T-cell (primary cell): ENCODE results near the gene TSPAN12. TPM values are rescaled to one million over a fixed set of nuclear protein-coding genes. Genes with fewer than 3 reads are reported as not detected.

Experiments
- ATAC-seq, 4 experiments: fragments of 200-7000 bp in 3 of 4; fragments of 150-1000 bp in 1 of 4; cut with Tn5 transposase; replicated peaks in 1 of 4; 1 replicate in 3 of 4; 2 replicates in 1 of 4; pipeline ENCODE4 v1.10.0; 2021; ENCODE audit warnings: moderate library complexity in 3 of 4, mild to moderate bottlenecking in 2 of 4, moderate number of reproducible peaks in 1 of 4
- CTCF ChIA-PET, 2 donors: fragments of 300-600 bp; sonication (Branson Sonifier 250); formaldehyde crosslinking; loops; one replicate each; lab custom pipeline; 2022; ENCODE audit warnings: antibody characterized with exemption in 2 of 2; lab: Charles Lee
- POLR2A ChIA-PET, 2 donors: fragments of 300-600 bp; sonication (Branson Sonifier 250); formaldehyde crosslinking; loops; one replicate each; lab custom pipeline; 2022; ENCODE audit warnings: antibody characterized with exemption in 2 of 2; lab: Charles Lee
- DNase-seq, 35 experiments: peaks; one replicate each; pipeline versions ENCODE4 v3.0.0 to v3.0.0-alpha.2; 2013 to 2023
- H3K27ac ChIP-seq: one replicate; pipeline ENCODE4 v1.5.1; 2013; ENCODE audit warnings: low read length
- H3K27me3 ChIP-seq, 2 experiments: replicated peaks in 1 of 2; 1 replicate in 1 of 2; 2 replicates in 1 of 2; pipeline versions ENCODE4 v1.6.1 to v1.7.0; 2013; ENCODE audit warnings: low read length in 1 of 2, mixed read lengths in 1 of 2; ENCODE audit not compliant: control insufficient read depth in 2 of 2, insufficient read depth in 2 of 2; ENCODE audit errors: extremely low read depth in 1 of 2
- H3K36me3 ChIP-seq, 2 donors: 1 replicate in 1 of 2; 2 replicates in 1 of 2; pipeline versions ENCODE4 v1.6.1 to v1.7.0; 2013; ENCODE audit warnings: low read length in 1 of 2; ENCODE audit not compliant: control insufficient read depth in 2 of 2, insufficient read depth in 1 of 2; ENCODE audit errors: extremely low read depth in 1 of 2
- H3K4me1 ChIP-seq, 2 experiments: 1 replicate in 1 of 2; 2 replicates in 1 of 2; pipeline versions ENCODE4 v1.6.1 to v1.7.0; 2013; ENCODE audit warnings: low read length in 2 of 2, mixed read lengths in 1 of 2; ENCODE audit not compliant: insufficient read depth in 2 of 2, control insufficient read depth in 1 of 2; ENCODE audit errors: extremely low read depth in 1 of 2
- H3K4me3 ChIP-seq, 2 donors: 1 replicate in 1 of 2; 2 replicates in 1 of 2; pipeline versions ENCODE4 v1.5.1 to v1.7.0; 2013; ENCODE audit warnings: mild to moderate bottlenecking in 2 of 2, low read length in 1 of 2, moderate library complexity in 1 of 2; ENCODE audit not compliant: control insufficient read depth in 1 of 2; ENCODE audit errors: extremely low read depth in 1 of 2
- H3K9me3 ChIP-seq: 2 replicates; pipeline ENCODE4 v1.7.0; 2013
- H3K27ac Mint-ChIP-seq, 2 donors: one replicate each; pipeline ENCODE4 v1.8.0; 2020 to 2021; ENCODE audit warnings: mild to moderate bottlenecking in 2 of 2, mixed read lengths in 2 of 2
- H3K27me3 Mint-ChIP-seq, 2 donors: one replicate each; pipeline ENCODE4 v1.8.0; 2021 to 2022; ENCODE audit warnings: mixed read lengths in 2 of 2
- H3K36me3 Mint-ChIP-seq: one replicate; pipeline ENCODE4 v1.8.0; 2021; ENCODE audit warnings: mixed read lengths
- H3K4me1 Mint-ChIP-seq, 3 donors: one replicate each; pipeline ENCODE4 v1.8.0; 2020 to 2022; ENCODE audit warnings: mixed read lengths in 3 of 3, mild to moderate bottlenecking in 1 of 3
- H3K4me3 Mint-ChIP-seq, 3 donors: one replicate each; pipeline ENCODE4 v1.8.0; 2020 to 2022; ENCODE audit warnings: mild to moderate bottlenecking in 3 of 3, mixed read lengths in 3 of 3, moderate library complexity in 3 of 3
- H3K9me3 Mint-ChIP-seq, 3 donors: one replicate each; pipeline ENCODE4 v1.8.0; 2020 to 2022; ENCODE audit warnings: mixed read lengths in 3 of 3
- WGBS: methylation state at CpG from one replicate; pipeline ENCODE4 v1.1.5; 2013; ENCODE audit warnings: missing lambda C conversion rate; ENCODE audit not compliant: insufficient coverage; 5-methylcytosine and 5-hydroxymethylcytosine counted together
- total RNA-seq, 35 experiments: library from RNA in 6 of 35; stranded (reverse) in 6 of 35; fragments of 120-200 nt in 1 of 35; gene quantifications; one replicate each; pipeline versions ENCODE4 v1.2.1 to v1.2.4 and lab custom pipeline; 2013 to 2026

The TSPAN12 gene
- total RNA-seq, 5 donors from 2014 or later (not counting 1 experiment from before 2014, with no cell fraction given): 0.33 to 0.44 (median 0.41) TPM; not detected in 2

- no peak for ATAC-seq
- no peaks in the 10 kb centered on the region for H3K27me3 ChIP-seq
- H3K36me3 ChIP-seq: no peaks in the 10 kb centered on the region
- H3K4me3 ChIP-seq: no peak overlapping the region
- 71% methylated on average over 1 of the region's 6 CpGs for WGBS
- ChIA-PET POLR2A (no interaction called here), CTCF (no interaction called here)
- no peaks in the 10 kb centered on the region for H3K9me3 ChIP-seq
- no peak for DNase-seq
- H3K27ac ChIP-seq: no peak overlapping the region
- no peaks in the 10 kb centered on the region for H3K4me1 Mint-ChIP-seq
- H3K27me3 Mint-ChIP-seq: peaks cover 10 to 15% of the 10 kb centered on the region in 2 donors
- no peaks in the 10 kb centered on the region for H3K36me3 Mint-ChIP-seq
- no peaks in the 10 kb centered on the region for H3K9me3 Mint-ChIP-seq
- H3K27ac Mint-ChIP-seq: no peak overlapping the region
- no peak overlapping the region for H3K4me3 Mint-ChIP-seq
- H3K4me1 ChIP-seq: no peaks in the 10 kb centered on the region
Measured at GRCh38 chr7:120814253-120814939, 43.5 kb downstream of the TSPAN12 start.

- H3K9me3 ChIP-seq: no peaks in the 10 kb centered on the region
- ATAC-seq: no peak
- DNase-seq: no peak
- Mint-ChIP-seq H3K27ac (no peak overlapping the region), H3K4me3 (no peak overlapping the region), H3K27me3 (peaks cover 10 to 16% of the 10 kb centered on the region in 2 donors), H3K9me3 (no peaks in the 10 kb centered on the region), H3K36me3 (no peaks in the 10 kb centered on the region), H3K4me1 (no peaks in the 10 kb centered on the region)
- no peaks in the 10 kb centered on the region for H3K27me3 ChIP-seq
- H3K36me3 ChIP-seq: no peaks in the 10 kb centered on the region
- no peak overlapping the region for H3K4me3 ChIP-seq
- POLR2A ChIA-PET: no interaction called here
- CTCF ChIA-PET: no interaction called here
- 63% methylated on average over 2 of the region's 4 CpGs for WGBS
- H3K4me1 ChIP-seq: no peaks in the 10 kb centered on the region
- H3K27ac ChIP-seq: no peak overlapping the region
Measured at GRCh38 chr7:120813546-120814252, 44.2 kb downstream of the TSPAN12 start.

- no peak overlapping the region for H3K4me3 Mint-ChIP-seq
- POLR2A ChIA-PET: no interaction called here
- no peak overlapping the region for H3K4me3 ChIP-seq
- H3K9me3 Mint-ChIP-seq: no peaks in the 10 kb centered on the region
- CTCF ChIA-PET: interaction anchor here in 1 of 2 donors (1.5 kb wide), 1 partner anchor 21 kb away, joined by 3 read pairs; no protein-coding TSS in a partner anchor
- H3K27me3 Mint-ChIP-seq: peaks cover 10 to 16% of the 10 kb centered on the region in 2 donors
- H3K27ac ChIP-seq: no peak overlapping the region
- no peaks in the 10 kb centered on the region for H3K27me3 ChIP-seq
- no peaks in the 10 kb centered on the region for H3K4me1 ChIP-seq
- H3K36me3 ChIP-seq: no peaks in the 10 kb centered on the region
- no peak overlapping the region for H3K27ac Mint-ChIP-seq
- no peaks in the 10 kb centered on the region for H3K9me3 ChIP-seq
- no peaks in the 10 kb centered on the region for H3K36me3 Mint-ChIP-seq
- ATAC-seq (no peak), DNase-seq (no peak)
- no peaks in the 10 kb centered on the region for H3K4me1 Mint-ChIP-seq
Measured at GRCh38 chr7:120813089-120813488, 44.9 kb downstream of the TSPAN12 start.

- DNase-seq (no peak), ATAC-seq (no peak)
- no peak overlapping the region for H3K4me3 ChIP-seq
- POLR2A ChIA-PET: interaction anchor here in 1 of 2 donors (0.7 kb wide), 1 partner anchor 53 kb away, joined by 3 read pairs; no protein-coding TSS in a partner anchor
- Mint-ChIP-seq H3K36me3 (no peaks in the 10 kb centered on the region), H3K27ac (no peak overlapping the region), H3K4me3 (no peak overlapping the region), H3K4me1 (no peaks in the 10 kb centered on the region), H3K9me3 (no peaks in the 10 kb centered on the region), H3K27me3 (peaks cover 8% of the 10 kb centered on the region in 2 donors)
- no peaks in the 10 kb centered on the region for H3K27me3 ChIP-seq
- no peaks in the 10 kb centered on the region for H3K36me3 ChIP-seq
- whole genome bisulfite sequencing: no CpG with 5 or more reads among the region's 3 CpGs
- H3K9me3 ChIP-seq: no peaks in the 10 kb centered on the region
- H3K4me1 ChIP-seq: no peaks in the 10 kb centered on the region
- H3K27ac ChIP-seq: no peak overlapping the region
- CTCF ChIA-PET: interaction anchor here in 1 of 2 donors (1.5 kb wide), 1 partner anchor 19 kb away, joined by 4 read pairs; no protein-coding TSS in a partner anchor
Measured at GRCh38 chr7:120809260-120809659, 48.7 kb downstream of the TSPAN12 start.

GRCh38 chr7:120807390-120807789, 50.6 kb downstream of the TSPAN12 start:
- Histone ChIP-seq H3K4me3 (no peak overlapping the region), H3K9me3 (no peaks in the 10 kb centered on the region), H3K4me1 (no peaks in the 10 kb centered on the region), H3K27me3 (no peaks in the 10 kb centered on the region), H3K27ac (no peak overlapping the region), H3K36me3 (no peaks in the 10 kb centered on the region)
- no CpG with 5 or more reads among the region's 2 CpGs for WGBS
- peaks cover 3 to 8% of the 10 kb centered on the region in 2 donors for H3K27me3 Mint-ChIP-seq
- ChIA-PET POLR2A (no interaction called here), CTCF (interaction anchor here (0.5 to 4.0 kb wide), 10 partner anchors 10 to 360 kb away, joined by 3 to 15 read pairs (median 4); no protein-coding TSS in a partner anchor)
- DNase-seq (no peak), ATAC-seq (no peak)
- no peaks in the 10 kb centered on the region for H3K36me3 Mint-ChIP-seq
- no peak overlapping the region for H3K4me3 Mint-ChIP-seq
- no peak overlapping the region for H3K27ac Mint-ChIP-seq
- no peaks in the 10 kb centered on the region for H3K9me3 Mint-ChIP-seq
- H3K4me1 Mint-ChIP-seq: no peaks in the 10 kb centered on the region

- H3K27me3 Mint-ChIP-seq: peaks cover 6 to 8% of the 10 kb centered on the region in 2 donors
- no peak overlapping the region for H3K4me3 Mint-ChIP-seq
- H3K4me1 Mint-ChIP-seq: no peaks in the 10 kb centered on the region
- DNase-seq: no peak
- Histone ChIP-seq H3K9me3 (no peaks in the 10 kb centered on the region), H3K27ac (no peak overlapping the region), H3K36me3 (no peaks in the 10 kb centered on the region), H3K4me3 (no peak overlapping the region), H3K27me3 (no peaks in the 10 kb centered on the region), H3K4me1 (no peaks in the 10 kb centered on the region)
- ChIA-PET CTCF (interaction anchor here (0.5 to 4.0 kb wide), 12 partner anchors 9 to 742 kb away, joined by 3 to 15 read pairs (median 4); no protein-coding TSS in a partner anchor), POLR2A (interaction anchor here in 1 of 2 donors (0.6 kb wide), 1 partner anchor 432 kb away, joined by 3 read pairs; no protein-coding TSS in a partner anchor)
- WGBS: no CpG with 5 or more reads among the region's 1 CpG
- no peak overlapping the region for H3K27ac Mint-ChIP-seq
- no peak for ATAC-seq
- H3K36me3 Mint-ChIP-seq: no peaks in the 10 kb centered on the region
- no peaks in the 10 kb centered on the region for H3K9me3 Mint-ChIP-seq
Measured at GRCh38 chr7:120806669-120807068, 51.3 kb downstream of the TSPAN12 start.
